Measurements from ENCODE around the gene PLAGL2. TPM values are rescaled to one million over a fixed set of nuclear protein-coding genes. Genes with fewer than 3 reads are reported as not detected.

The PLAGL2 gene
- total RNA-seq, 1 experiment from 2014 or later = 21.4 TPM

DNA sequence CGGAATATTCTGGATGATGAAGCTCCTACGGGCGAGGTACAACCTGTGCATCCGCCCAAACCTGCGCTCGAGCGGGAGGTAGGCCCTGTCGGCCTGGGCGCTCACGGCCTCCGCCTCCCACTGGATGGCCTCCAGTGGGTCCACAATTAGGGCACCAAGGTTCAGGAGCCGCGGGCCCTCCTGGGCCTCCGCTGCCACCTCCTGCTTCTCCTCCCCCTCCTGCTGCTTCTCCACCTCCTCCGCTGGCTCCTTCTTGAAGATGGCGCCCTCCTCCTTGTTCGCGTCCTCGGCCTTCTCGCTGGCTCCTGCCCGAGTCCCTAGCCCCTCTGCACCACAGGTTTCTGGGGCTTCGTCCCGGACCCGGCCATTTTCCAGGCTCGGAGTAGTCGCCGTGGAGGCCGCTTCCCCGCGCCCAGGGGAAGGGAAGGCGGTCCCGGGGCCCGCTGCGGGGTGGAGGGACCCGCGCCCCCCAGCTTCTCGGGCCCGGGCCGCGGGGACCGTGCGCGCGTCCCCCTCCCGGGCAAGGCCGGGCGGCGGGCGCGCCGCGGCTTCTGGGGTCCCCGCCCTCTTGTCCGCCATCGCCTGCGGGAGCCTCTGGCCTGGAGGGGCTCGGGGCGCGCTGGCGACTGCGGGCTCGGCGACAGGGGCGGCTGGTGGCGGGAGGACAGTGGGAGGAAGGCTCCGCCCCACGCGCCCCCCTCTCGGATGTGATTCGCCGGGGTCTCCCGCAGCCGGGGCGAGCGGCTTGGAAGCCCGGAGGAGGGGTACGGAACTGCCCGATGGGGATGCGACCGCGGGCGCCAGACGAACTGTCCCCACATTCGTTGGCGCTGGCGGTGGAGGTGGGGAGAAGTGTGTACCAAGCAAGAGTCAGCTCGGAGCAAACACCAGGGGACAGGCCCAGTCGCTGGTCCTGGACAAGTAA, 17.6 kb downstream of the PLAGL2 start (continued):
- TF ChIP-seq, protein P1, sequence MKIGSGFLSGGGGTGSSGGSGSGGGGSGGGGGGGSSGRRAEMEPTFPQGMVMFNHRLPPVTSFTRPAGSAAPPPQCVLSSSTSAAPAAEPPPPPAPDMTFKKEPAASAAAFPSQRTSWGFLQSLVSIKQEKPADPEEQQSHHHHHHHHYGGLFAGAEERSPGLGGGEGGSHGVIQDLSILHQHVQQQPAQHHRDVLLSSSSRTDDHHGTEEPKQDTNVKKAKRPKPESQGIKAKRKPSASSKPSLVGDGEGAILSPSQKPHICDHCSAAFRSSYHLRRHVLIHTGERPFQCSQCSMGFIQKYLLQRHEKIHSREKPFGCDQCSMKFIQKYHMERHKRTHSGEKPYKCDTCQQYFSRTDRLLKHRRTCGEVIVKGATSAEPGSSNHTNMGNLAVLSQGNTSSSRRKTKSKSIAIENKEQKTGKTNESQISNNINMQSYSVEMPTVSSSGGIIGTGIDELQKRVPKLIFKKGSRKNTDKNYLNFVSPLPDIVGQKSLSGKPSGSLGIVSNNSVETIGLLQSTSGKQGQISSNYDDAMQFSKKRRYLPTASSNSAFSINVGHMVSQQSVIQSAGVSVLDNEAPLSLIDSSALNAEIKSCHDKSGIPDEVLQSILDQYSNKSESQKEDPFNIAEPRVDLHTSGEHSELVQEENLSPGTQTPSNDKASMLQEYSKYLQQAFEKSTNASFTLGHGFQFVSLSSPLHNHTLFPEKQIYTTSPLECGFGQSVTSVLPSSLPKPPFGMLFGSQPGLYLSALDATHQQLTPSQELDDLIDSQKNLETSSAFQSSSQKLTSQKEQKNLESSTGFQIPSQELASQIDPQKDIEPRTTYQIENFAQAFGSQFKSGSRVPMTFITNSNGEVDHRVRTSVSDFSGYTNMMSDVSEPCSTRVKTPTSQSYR (CRISPR knock-in tag; IDR thresholded peaks at IDR 0.05) = no peak
- TF ChIP-seq, protein P2, sequence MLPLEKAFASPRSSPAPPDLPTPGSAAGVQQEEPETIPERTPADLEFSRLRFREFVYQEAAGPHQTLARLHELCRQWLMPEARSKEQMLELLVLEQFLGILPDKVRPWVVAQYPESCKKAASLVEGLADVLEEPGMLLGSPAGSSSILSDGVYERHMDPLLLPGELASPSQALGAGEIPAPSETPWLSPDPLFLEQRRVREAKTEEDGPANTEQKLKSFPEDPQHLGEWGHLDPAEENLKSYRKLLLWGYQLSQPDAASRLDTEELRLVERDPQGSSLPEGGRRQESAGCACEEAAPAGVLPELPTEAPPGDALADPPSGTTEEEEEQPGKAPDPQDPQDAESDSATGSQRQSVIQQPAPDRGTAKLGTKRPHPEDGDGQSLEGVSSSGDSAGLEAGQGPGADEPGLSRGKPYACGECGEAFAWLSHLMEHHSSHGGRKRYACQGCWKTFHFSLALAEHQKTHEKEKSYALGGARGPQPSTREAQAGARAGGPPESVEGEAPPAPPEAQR (CRISPR knock-in tag; IDR thresholded peaks at IDR 0.05) = no peak
- TF ChIP-seq, protein P3, sequence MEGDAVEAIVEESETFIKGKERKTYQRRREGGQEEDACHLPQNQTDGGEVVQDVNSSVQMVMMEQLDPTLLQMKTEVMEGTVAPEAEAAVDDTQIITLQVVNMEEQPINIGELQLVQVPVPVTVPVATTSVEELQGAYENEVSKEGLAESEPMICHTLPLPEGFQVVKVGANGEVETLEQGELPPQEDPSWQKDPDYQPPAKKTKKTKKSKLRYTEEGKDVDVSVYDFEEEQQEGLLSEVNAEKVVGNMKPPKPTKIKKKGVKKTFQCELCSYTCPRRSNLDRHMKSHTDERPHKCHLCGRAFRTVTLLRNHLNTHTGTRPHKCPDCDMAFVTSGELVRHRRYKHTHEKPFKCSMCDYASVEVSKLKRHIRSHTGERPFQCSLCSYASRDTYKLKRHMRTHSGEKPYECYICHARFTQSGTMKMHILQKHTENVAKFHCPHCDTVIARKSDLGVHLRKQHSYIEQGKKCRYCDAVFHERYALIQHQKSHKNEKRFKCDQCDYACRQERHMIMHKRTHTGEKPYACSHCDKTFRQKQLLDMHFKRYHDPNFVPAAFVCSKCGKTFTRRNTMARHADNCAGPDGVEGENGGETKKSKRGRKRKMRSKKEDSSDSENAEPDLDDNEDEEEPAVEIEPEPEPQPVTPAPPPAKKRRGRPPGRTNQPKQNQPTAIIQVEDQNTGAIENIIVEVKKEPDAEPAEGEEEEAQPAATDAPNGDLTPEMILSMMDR (IDR thresholded peaks at IDR 0.05) = no peak
- TF ChIP-seq, protein P4, sequence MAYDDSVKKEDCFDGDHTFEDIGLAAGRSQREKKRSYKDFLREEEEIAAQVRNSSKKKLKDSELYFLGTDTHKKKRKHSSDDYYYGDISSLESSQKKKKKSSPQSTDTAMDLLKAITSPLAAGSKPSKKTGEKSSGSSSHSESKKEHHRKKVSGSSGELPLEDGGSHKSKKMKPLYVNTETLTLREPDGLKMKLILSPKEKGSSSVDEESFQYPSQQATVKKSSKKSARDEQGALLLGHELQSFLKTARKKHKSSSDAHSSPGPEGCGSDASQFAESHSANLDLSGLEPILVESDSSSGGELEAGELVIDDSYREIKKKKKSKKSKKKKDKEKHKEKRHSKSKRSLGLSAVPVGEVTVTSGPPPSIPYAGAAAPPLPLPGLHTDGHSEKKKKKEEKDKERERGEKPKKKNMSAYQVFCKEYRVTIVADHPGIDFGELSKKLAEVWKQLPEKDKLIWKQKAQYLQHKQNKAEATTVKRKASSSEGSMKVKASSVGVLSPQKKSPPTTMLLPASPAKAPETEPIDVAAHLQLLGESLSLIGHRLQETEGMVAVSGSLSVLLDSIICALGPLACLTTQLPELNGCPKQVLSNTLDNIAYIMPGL (CRISPR knock-in tag; IDR thresholded peaks at IDR 0.05) = peak; percentile 60; the same call in 1 of the 2 replicates
- TF ChIP-seq ZNF671 (CRISPR knock-in tag; IDR thresholded peaks at IDR 0.05) (no peak), ZNF416 (CRISPR knock-in tag; IDR thresholded peaks at IDR 0.05) (0 out of 2 replicates have a peak, but pooled peaks have one; percentile 17), SP1 (CRISPR knock-in tag; conservative IDR thresholded peaks at IDR 0.05) (peak; percentile 72), NR1H2 (CRISPR knock-in tag; IDR thresholded peaks at IDR 0.05) (no peak), TCF7 (CRISPR knock-in tag; IDR thresholded peaks at IDR 0.05; ENCODE audit: low read depth) (no peak), EMX1 (CRISPR knock-in tag; IDR thresholded peaks at IDR 0.05) (peak; percentile 55; the same call in 1 of the 2 replicates)
- TF ChIP-seq, protein P5, sequence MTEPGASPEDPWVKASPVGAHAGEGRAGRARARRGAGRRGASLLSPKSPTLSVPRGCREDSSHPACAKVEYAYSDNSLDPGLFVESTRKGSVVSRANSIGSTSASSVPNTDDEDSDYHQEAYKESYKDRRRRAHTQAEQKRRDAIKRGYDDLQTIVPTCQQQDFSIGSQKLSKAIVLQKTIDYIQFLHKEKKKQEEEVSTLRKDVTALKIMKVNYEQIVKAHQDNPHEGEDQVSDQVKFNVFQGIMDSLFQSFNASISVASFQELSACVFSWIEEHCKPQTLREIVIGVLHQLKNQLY (CRISPR knock-in tag; IDR thresholded peaks at IDR 0.05) = 0 out of 2 replicates have a peak, but pooled peaks have one; percentile 16

DNA sequence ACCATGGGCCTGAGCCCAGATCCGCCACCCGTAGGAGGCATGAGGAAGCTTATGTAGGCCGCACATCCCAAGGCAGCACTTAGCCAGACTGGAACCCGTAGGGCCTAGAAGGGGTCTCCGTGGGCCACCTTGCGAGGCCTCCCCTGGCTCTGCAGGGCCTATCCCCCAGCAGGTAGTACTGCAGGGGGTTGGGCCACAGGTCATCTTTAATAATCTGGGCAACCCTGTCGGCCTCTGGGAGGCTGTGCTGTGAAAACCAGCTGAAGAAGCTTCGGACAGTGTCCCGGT, 18.5 kb downstream of the PLAGL2 start:
- Mint-ChIP-seq H3K9me3 (no peaks in the 10 kb centered on the region), H3K4me3 (peak overlapping the region; percentile 76), H3K4me1 (peaks cover 20% of the 10 kb centered on the region), H3K27me3 (ENCODE audit: low read depth) (peaks cover 3% of the 10 kb centered on the region), H3K36me3 (no peaks in the 10 kb centered on the region), H3K27ac (no peak overlapping the region)
- CTCF ChIA-PET = interaction anchor here (0.6 to 1.7 kb wide), 3 partner anchors 339 to 351 kb away, joined by 3 to 4 read pairs (median 3); no protein-coding TSS in a partner anchor
- DNase-seq (ENCODE audit: low spot score) = no peak
- ATAC-seq = no peak
- POLR2A ChIA-PET = interaction anchor here (0.7 kb wide), 1 partner anchor 464 kb away, joined by 3 read pairs; no protein-coding TSS in a partner anchor
- TF ChIP-seq SMAD4 (CRISPR knock-in tag; IDR thresholded peaks at IDR 0.05) (no peak), KAT7 (CRISPR knock-in tag; IDR thresholded peaks at IDR 0.05; ENCODE audit: borderline replicate concordance) (no peak), RELA (CRISPR knock-in tag; IDR thresholded peaks at IDR 0.05; ENCODE audit: borderline replicate concordance) (no peak), MYBL2 (CRISPR knock-in tag; IDR thresholded peaks at IDR 0.05) (no peak), ZNF317 (CRISPR knock-in tag; IDR thresholded peaks at IDR 0.05; ENCODE audit: borderline replicate concordance, low read depth) (no peak), ZNF232 (CRISPR knock-in tag; IDR thresholded peaks at IDR 0.05) (no peak), ATF1 (CRISPR knock-in tag; IDR thresholded peaks at IDR 0.05) (no peak)
- TF ChIP-seq, protein P6, sequence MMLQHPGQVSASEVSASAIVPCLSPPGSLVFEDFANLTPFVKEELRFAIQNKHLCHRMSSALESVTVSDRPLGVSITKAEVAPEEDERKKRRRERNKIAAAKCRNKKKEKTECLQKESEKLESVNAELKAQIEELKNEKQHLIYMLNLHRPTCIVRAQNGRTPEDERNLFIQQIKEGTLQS (CRISPR knock-in tag; conservative IDR thresholded peaks at IDR 0.05) = no peak
- TF ChIP-seq, protein P7, sequence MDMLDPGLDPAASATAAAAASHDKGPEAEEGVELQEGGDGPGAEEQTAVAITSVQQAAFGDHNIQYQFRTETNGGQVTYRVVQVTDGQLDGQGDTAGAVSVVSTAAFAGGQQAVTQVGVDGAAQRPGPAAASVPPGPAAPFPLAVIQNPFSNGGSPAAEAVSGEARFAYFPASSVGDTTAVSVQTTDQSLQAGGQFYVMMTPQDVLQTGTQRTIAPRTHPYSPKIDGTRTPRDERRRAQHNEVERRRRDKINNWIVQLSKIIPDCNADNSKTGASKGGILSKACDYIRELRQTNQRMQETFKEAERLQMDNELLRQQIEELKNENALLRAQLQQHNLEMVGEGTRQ (CRISPR knock-in tag; IDR thresholded peaks at IDR 0.05) = no peak
- TF ChIP-seq, protein P8, sequence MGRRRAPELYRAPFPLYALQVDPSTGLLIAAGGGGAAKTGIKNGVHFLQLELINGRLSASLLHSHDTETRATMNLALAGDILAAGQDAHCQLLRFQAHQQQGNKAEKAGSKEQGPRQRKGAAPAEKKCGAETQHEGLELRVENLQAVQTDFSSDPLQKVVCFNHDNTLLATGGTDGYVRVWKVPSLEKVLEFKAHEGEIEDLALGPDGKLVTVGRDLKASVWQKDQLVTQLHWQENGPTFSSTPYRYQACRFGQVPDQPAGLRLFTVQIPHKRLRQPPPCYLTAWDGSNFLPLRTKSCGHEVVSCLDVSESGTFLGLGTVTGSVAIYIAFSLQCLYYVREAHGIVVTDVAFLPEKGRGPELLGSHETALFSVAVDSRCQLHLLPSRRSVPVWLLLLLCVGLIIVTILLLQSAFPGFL (CRISPR knock-in tag; IDR thresholded peaks at IDR 0.05; ENCODE audit: borderline replicate concordance) = no peak
- TF ChIP-seq, protein P1 (CRISPR knock-in tag; IDR thresholded peaks at IDR 0.05) = no peak
